Endodermal cell (in vitro differentiated cells): ENCODE data around the gene EIF5B. TPM values are rescaled to one million over a fixed set of nuclear protein-coding genes. Genes with fewer than 3 reads are reported as not detected.

ENCODE experiments used
- DNase-seq: peaks from one replicate; pipeline ENCODE4 v3.0.0-alpha.2; 2017
- H3K27ac ChIP-seq: 2 replicates; pipeline ENCODE4 v1.5.1; 2013; ENCODE audit warnings: mild to moderate bottlenecking, low read depth, low read length, moderate library complexity
- H3K27me3 ChIP-seq: 2 replicates; pipeline ENCODE4 v1.6.1; 2013; ENCODE audit warnings: mild to moderate bottlenecking, low read length, moderate library complexity; ENCODE audit not compliant: insufficient read depth, control insufficient read depth, poor library complexity, severe bottlenecking
- H3K36me3 ChIP-seq: 2 replicates; pipeline ENCODE4 v1.7.0; 2013; ENCODE audit warnings: mild to moderate bottlenecking, low read length, moderate library complexity; ENCODE audit not compliant: control insufficient read depth, insufficient read depth
- H3K4me1 ChIP-seq: one replicate; pipeline ENCODE4 v1.7.0; 2013; ENCODE audit warnings: low read length; ENCODE audit not compliant: control insufficient read depth, insufficient read depth
- H3K4me3 ChIP-seq: 2 replicates; pipeline ENCODE4 v1.5.1; 2013; ENCODE audit warnings: mild to moderate bottlenecking, low read length, moderate library complexity
- H3K9ac ChIP-seq: 2 replicates; pipeline ENCODE4 v1.6.1; 2013; ENCODE audit warnings: mild to moderate bottlenecking, low read length, moderate library complexity; ENCODE audit not compliant: poor library complexity, severe bottlenecking; ENCODE audit errors: extremely low read depth
- H3K9me3 ChIP-seq: 2 replicates; pipeline ENCODE4 v1.6.1; 2013; ENCODE audit warnings: mild to moderate bottlenecking, low read length, moderate library complexity; ENCODE audit not compliant: control insufficient read depth
- H3K27ac Mint-ChIP-seq: 2 replicates; pipeline ENCODE4 v1.8.0; 2020; ENCODE audit warnings: mixed read lengths
- H3K27me3 Mint-ChIP-seq: 2 replicates; pipeline ENCODE4 v1.8.0; 2021; ENCODE audit warnings: mild to moderate bottlenecking, mixed read lengths; ENCODE audit not compliant: insufficient read depth
- H3K36me3 Mint-ChIP-seq: 2 replicates; pipeline ENCODE4 v1.8.0; 2020; ENCODE audit warnings: low read depth, mixed read lengths
- H3K4me1 Mint-ChIP-seq: 2 replicates; pipeline ENCODE4 v1.8.0; 2020; ENCODE audit warnings: mixed read lengths
- H3K4me3 Mint-ChIP-seq: 2 replicates; pipeline ENCODE4 v1.8.0; 2020; ENCODE audit warnings: mild to moderate bottlenecking, moderate library complexity, mixed read lengths
- H3K9me3 Mint-ChIP-seq: 2 replicates; pipeline ENCODE4 v1.8.0; 2020; ENCODE audit warnings: mild to moderate bottlenecking, mixed read lengths
- WGBS, 2 experiments: methylation state at CpG; one replicate each; pipeline versions ENCODE4 v1.1.5 to v1.1.7; 2013; ENCODE audit warnings: missing lambda C conversion rate in 2 of 2, mixed read lengths in 1 of 2; ENCODE audit not compliant: insufficient coverage in 1 of 2, insufficient read length in 1 of 2; 5-methylcytosine and 5-hydroxymethylcytosine counted together
- total RNA-seq, 2 donors: library from RNA; stranded (reverse); fragmentation: NEBNext Ultra II Directional in 1 of 2; extraction: Animal tissue kit (Norgen Biotek cat#: 25700) in 1 of 2; gene quantifications; 2 replicates in 1 of 2; 3 replicates in 1 of 2; pipeline ENCODE4 v1.2.1, GENCODE V29; 2021
- TF ChIP-seq, protein P1 (sequence below): fragments of 200-600 bp; sonication (generic); conservative IDR thresholded peaks from 2 replicates; pipeline ENCODE4 v1.5.0; 2021; ENCODE audit warnings: antibody characterized with exemption, mild to moderate bottlenecking

EIF5B gene
- total RNA-seq, 2 donors from 2014 or later = 54.2 to 63.6 TPM

DNA sequence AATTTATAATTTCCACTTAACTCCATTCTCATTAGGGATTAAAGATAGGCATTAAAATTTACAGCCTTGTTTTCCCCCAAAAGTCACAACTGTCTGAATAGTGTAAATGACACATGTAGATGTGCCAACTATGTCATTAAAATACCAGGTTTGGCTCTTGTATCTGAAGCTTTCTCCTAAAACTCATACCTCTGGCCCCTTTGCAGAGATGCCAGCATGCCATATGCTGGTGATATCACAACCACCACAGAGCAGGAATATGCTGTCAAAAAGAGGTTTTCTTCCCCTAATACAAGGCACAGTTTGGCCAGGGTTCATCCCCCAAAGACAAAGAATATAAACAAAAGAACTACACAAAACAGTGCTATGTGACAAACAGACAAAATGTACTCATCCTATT, 87.2 kb downstream of the EIF5B start:
- H3K4me3 Mint-ChIP-seq = no peak overlapping the region
- H3K27me3 Mint-ChIP-seq = no peaks in the 10 kb centered on the region
- H3K36me3 Mint-ChIP-seq = peaks cover 60% of the 10 kb centered on the region
- no peak for DNase-seq
- H3K4me1 Mint-ChIP-seq = no peaks in the 10 kb centered on the region
- Histone ChIP-seq H3K36me3 (peaks cover 79% of the 10 kb centered on the region), H3K27me3 (no peaks in the 10 kb centered on the region), H3K4me3 (no peak overlapping the region), H3K27ac (no peak overlapping the region), H3K9me3 (no peaks in the 10 kb centered on the region), H3K4me1 (no peaks in the 10 kb centered on the region), H3K9ac (no peak overlapping the region)
- TF ChIP-seq, protein P1, sequence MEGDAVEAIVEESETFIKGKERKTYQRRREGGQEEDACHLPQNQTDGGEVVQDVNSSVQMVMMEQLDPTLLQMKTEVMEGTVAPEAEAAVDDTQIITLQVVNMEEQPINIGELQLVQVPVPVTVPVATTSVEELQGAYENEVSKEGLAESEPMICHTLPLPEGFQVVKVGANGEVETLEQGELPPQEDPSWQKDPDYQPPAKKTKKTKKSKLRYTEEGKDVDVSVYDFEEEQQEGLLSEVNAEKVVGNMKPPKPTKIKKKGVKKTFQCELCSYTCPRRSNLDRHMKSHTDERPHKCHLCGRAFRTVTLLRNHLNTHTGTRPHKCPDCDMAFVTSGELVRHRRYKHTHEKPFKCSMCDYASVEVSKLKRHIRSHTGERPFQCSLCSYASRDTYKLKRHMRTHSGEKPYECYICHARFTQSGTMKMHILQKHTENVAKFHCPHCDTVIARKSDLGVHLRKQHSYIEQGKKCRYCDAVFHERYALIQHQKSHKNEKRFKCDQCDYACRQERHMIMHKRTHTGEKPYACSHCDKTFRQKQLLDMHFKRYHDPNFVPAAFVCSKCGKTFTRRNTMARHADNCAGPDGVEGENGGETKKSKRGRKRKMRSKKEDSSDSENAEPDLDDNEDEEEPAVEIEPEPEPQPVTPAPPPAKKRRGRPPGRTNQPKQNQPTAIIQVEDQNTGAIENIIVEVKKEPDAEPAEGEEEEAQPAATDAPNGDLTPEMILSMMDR = no peak
- no peaks in the 10 kb centered on the region for H3K9me3 Mint-ChIP-seq
- H3K27ac Mint-ChIP-seq = peak overlapping the region; percentile 39

DNA sequence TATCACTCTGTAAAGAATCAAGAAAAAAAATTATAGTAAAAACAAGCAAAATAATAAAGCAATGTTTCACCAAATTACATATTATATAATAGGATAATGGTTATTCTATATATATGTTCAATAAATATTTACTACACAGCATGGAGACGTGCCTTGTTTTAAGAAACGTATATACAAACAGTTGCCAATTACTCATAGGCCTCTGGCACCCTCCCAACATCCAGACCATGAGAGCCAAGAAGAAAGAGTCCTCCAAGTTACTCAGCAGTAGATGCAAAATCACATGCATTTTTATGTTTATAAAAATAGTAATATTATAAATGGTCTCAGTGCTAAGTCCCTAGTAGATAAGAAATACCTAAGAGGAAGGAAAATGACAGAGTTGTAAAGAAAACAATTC, 87.8 kb downstream of the EIF5B start:
- DNase-seq = no peak
- peaks cover 75% of the 10 kb centered on the region for H3K36me3 ChIP-seq
- Mint-ChIP-seq H3K4me3 (no peak overlapping the region), H3K4me1 (no peaks in the 10 kb centered on the region), H3K36me3 (peaks cover 54% of the 10 kb centered on the region), H3K9me3 (no peaks in the 10 kb centered on the region), H3K27me3 (no peaks in the 10 kb centered on the region), H3K27ac (no peak overlapping the region)
- H3K4me3 ChIP-seq = no peak overlapping the region
- WGBS, 2 experiments = 100% methylated on average over 2 of the region's 2 CpGs; no CpG with 5 or more reads in 1 of the 2 experiments
- no peaks in the 10 kb centered on the region for H3K9me3 ChIP-seq
- no peak overlapping the region for H3K27ac ChIP-seq
- no peaks in the 10 kb centered on the region for H3K27me3 ChIP-seq
- TF ChIP-seq, protein P1 = no peak
- H3K9ac ChIP-seq = no peak overlapping the region
- H3K4me1 ChIP-seq = no peaks in the 10 kb centered on the region

DNA sequence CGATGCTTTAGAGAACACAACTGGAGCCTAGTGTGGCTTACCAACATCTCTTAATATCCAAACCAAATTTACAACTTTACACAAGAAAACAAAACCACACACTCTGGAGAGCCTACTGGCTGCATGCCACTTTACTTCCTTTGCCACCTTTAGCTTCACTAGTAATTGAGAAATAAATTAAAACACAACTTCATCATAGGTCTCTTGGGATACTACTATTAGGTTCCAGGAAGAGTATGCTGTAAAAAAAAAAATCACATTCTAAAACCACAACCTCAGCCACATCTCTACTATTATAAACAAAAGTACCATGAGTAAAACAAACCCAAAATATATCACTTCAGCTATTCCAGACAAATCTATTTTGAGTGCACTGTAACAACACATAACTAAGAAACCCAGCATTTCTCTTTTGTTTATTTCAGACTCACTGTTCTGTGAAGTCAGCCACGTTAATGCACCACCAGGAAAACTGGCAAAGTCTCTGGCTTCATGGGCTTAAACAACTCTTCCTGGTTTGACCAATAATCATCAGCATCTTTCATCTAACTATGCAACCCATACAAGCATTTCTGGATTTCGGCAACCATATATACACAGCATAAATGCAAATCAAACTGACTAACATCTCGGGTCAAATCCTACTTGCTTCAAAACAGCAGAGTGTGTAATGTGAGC, 93.6 kb downstream of the EIF5B start:
- Mint-ChIP-seq H3K9me3 (no peaks in the 10 kb centered on the region), H3K4me1 (peaks cover 8% of the 10 kb centered on the region), H3K36me3 (peaks cover 31% of the 10 kb centered on the region), H3K27ac (no peak overlapping the region), H3K4me3 (no peak overlapping the region), H3K27me3 (no peaks in the 10 kb centered on the region)
- Histone ChIP-seq H3K4me1 (no peaks in the 10 kb centered on the region), H3K27me3 (no peaks in the 10 kb centered on the region), H3K4me3 (no peak overlapping the region), H3K9me3 (no peaks in the 10 kb centered on the region), H3K27ac (no peak overlapping the region), H3K36me3 (peaks cover 62% of the 10 kb centered on the region), H3K9ac (no peak overlapping the region)
- DNase-seq = no peak
- TF ChIP-seq, protein P1 = no peak
- WGBS, 2 experiments = 98 to 100% methylated on average over 3 to 4 of the region's 4 CpGs
